Kidney (tissue), 14 donors: ENCODE measurements around the gene SDSL. TPM values are rescaled to one million over a fixed set of nuclear protein-coding genes. Genes with fewer than 3 reads are reported as not detected.

Experiments
- DNase-seq, 5 donors: peaks; one replicate each; pipeline ENCODE4 v3.0.0-alpha.2; 2013 to 2020
- FAIRE-seq: peaks from 2 replicates; lab custom pipeline; 2012; peaks lifted over from hg19 to GRCh38; lab: Jason Lieb, UNC
- H3K27ac ChIP-seq, 2 donors: one replicate each; pipeline ENCODE4 v1.7.0; 2013; ENCODE audit warnings: low read depth in 2 of 2, low read length in 2 of 2, inconsistent platforms in 1 of 2
- H3K27me3 ChIP-seq: one replicate; pipeline ENCODE4 v1.7.1; 2013; ENCODE audit warnings: low read length, inconsistent platforms; ENCODE audit not compliant: control insufficient read depth, insufficient read depth
- H3K36me3 ChIP-seq, 3 donors: one replicate each; pipeline versions ENCODE4 v1.7.0 to v1.7.1; 2013; ENCODE audit warnings: low read length in 3 of 3, control low read depth in 1 of 3, inconsistent platforms in 1 of 3; ENCODE audit not compliant: insufficient read depth in 3 of 3, control insufficient read depth in 2 of 3
- H3K4me1 ChIP-seq, 3 donors: one replicate each; pipeline versions ENCODE4 v1.7.0 to v1.7.1; 2013; ENCODE audit warnings: low read length in 3 of 3, inconsistent platforms in 1 of 3, low read depth in 1 of 3; ENCODE audit not compliant: control insufficient read depth in 2 of 3, insufficient read depth in 2 of 3
- H3K4me3 ChIP-seq, 3 donors: one replicate each; pipeline versions ENCODE4 v1.7.0 to v1.8.1; 2013; ENCODE audit warnings: low read length in 3 of 3, control low read depth in 1 of 3, inconsistent platforms in 1 of 3
- H3K9ac ChIP-seq, 3 donors: one replicate each; pipeline versions ENCODE4 v1.7.0 to v1.7.1; 2013; ENCODE audit warnings: low read length in 3 of 3, control low read depth in 1 of 3, inconsistent platforms in 1 of 3
- H3K9me3 ChIP-seq, 3 donors: one replicate each; pipeline versions ENCODE4 v1.7.0 to v1.7.1; 2013; ENCODE audit warnings: low read length in 3 of 3, control low read depth in 1 of 3, inconsistent platforms in 1 of 3; ENCODE audit not compliant: control insufficient read depth in 2 of 3, insufficient read depth in 1 of 3
- CTCF ChIP-seq: IDR thresholded peaks from 3 replicates; pipeline ENCODE4 v1.5.1; 2012; ENCODE audit warnings: mild to moderate bottlenecking, moderate library complexity, borderline replicate concordance; ENCODE audit not compliant: insufficient read depth; ENCODE audit errors: extremely low read depth
- intact Hi-C: fragments of 100-400 bp; cut with DNase I; formaldehyde crosslinking; loops from one replicate; pipeline ENCODE4 v1.11.1; 2022
- polyA plus RNA-seq: library from polyadenylated mRNA; stranded (reverse); fragments of 350-450 nt; fragmentation: Illumina TruSeq; extraction: RNeasy Lipid Tissue Mini Kit (QIAGEN cat#74804); gene quantifications from one replicate; pipeline ENCODE4 v1.2.3, GENCODE V29; 2014; ENCODE audit warnings: low read depth, low replicate concordance; ENCODE audit not compliant: insufficient read depth
- total RNA-seq: library from RNA; stranded (reverse); fragmentation: NEBNext Ultra II Directional; extraction: Animal tissue kit (Norgen Biotek cat#: 25700); gene quantifications from one replicate; pipeline ENCODE4 v1.2.1, GENCODE V29; 2021
- donor health status: control.
- donor health status: control.
- donor health status: control.
- donor health status: control.
- donor health status: control.
- donor health status: DM: yes; HTN: yes; CAD: no.
- donor health status: Normal renal cell carcinoma (clear cell type).

Gene SDSL
- total and polyA plus RNA-seq, 2 donors from 2014 or later, result 22.8 to 116 TPM

DNA sequence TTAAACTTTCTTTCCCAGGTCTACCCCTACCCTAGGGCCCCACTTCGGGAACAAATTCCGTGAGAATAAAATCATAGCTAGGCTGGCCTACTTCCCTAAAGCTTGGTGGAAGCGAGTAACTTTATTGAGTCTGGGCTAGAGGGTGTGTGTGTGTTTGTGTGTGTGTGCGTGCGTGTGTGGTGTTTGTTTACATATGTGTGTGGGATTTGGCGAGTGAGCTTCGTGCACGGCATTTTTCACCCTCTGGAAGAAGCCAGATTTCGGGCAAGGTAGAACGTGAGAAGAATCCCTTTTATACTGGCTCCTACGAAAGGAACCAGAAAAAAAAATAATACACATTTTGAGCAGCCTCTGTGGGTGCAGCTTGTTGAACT, 57.0 kb downstream of the SDSL start:
- H3K4me3 ChIP-seq, result no peak overlapping the region
- H3K9ac ChIP-seq, result no peak overlapping the region
- intact Hi-C loops, result no loop called here
- no peaks in the 10 kb centered on the region for H3K36me3 ChIP-seq
- H3K4me1 ChIP-seq, result no peaks in the 10 kb centered on the region
- FAIRE-seq (no peak), DNase-seq (no peak)
- TF ChIP-seq CTCF, result no peak
- H3K27me3 ChIP-seq, result peaks cover 50% of the 10 kb centered on the region
- no peaks in the 10 kb centered on the region for H3K9me3 ChIP-seq
- no peak overlapping the region for H3K27ac ChIP-seq

GRCh38 chr12:113479590-113480335, 57.6 kb downstream of the SDSL start:
- Histone ChIP-seq H3K27me3 (peaks cover 44% of the 10 kb centered on the region), H3K27ac (no peak overlapping the region), H3K4me3 (no peak overlapping the region), H3K9me3 (no peaks in the 10 kb centered on the region), H3K9ac (no peak overlapping the region), H3K4me1 (no peaks in the 10 kb centered on the region), H3K36me3 (no peaks in the 10 kb centered on the region)
- peak in 4 of 5 donors; percentile 81 to 88 (median 86) for DNase-seq
- TF ChIP-seq CTCF, result no peak
- no peak for FAIRE-seq
- intact Hi-C loops, result no loop called here

- Histone ChIP-seq H3K4me3 (no peak overlapping the region), H3K36me3 (no peaks in the 10 kb centered on the region), H3K9me3 (no peaks in the 10 kb centered on the region), H3K4me1 (no peaks in the 10 kb centered on the region), H3K27me3 (peaks cover 37% of the 10 kb centered on the region), H3K9ac (no peak overlapping the region), H3K27ac (no peak overlapping the region)
- intact Hi-C loops, result no loop called here
- TF ChIP-seq CTCF, result no peak
- FAIRE-seq (no peak), DNase-seq (no peak)
Observed at GRCh38 chr12:113480336-113480971, 58.3 kb downstream of the SDSL start.
